CD4-positive, alpha-beta T cell treated with Interleukin-4 for 4 hours (primary cell): ENCODE measurements around the gene MYO16.
"Not testable (repeated sequence)": the region's sequence is repeated elsewhere in the genome, so short reads cannot be mapped to it uniquely, and the experiment has no call there.

ENCODE experiments used
- DNase-seq: peaks from one replicate; pipeline ENCODE4 v3.0.0-alpha.2; 2020

Gene MYO16

DNA sequence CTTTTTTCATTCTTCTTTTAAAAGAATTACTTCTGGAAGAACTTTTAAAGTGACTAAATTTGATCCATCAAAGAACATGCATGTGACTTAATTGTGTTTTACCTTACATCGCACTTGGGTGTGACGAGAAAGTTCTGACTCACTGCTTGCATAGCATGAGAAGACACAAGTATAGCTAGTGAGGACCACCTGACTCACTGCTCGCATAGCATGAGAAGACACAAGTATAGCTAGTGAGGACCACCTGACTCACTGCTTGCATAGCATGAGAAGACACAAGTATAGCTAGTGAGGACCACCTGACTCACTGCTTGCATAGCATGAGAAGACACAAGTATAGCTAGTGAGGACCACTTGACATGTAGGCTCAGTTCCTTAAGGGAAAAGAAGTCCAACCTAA lies 362.0 kb downstream of the MYO16 start:
- not testable (repeated sequence) for DNase-seq

DNA sequence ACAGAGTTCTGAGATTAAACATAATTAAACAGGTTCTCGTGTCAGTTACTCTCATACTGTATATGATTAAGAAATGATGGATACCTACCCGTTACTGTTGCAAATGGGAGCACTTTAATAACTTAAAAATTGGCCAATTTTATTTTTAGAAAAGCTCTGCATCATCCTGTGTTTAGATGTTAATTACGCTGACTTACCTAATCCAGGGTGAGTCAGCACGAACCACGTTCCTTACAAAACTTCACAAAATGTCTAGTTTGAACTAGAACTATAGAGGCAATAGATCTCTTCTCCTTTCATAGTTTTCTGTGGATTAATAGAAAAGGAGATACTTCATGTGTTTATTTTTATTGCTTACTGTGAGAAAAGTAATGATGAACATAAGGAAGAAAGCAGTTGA lies 363.9 kb downstream of the MYO16 start:
- no peak for DNase-seq

DNA sequence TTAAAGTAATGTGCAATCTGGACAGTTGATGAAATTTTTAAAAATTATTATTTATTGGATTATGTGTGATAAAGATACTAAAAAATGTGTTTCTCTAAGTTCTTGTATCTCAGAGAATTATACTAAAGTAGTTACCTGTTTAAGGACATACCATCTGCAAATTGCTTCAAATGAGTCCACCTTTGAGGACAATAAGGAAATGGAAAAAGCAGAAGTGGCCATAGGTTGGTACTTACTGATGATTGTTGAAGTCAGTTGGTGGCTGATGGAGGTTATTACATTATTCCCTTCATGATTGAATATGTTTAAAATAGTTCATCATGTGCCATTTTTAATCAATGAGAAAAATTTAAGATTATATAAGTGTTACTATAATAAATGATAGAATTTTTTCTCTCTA lies 367.0 kb downstream of the MYO16 start:
- DNase-seq, result no peak

DNA sequence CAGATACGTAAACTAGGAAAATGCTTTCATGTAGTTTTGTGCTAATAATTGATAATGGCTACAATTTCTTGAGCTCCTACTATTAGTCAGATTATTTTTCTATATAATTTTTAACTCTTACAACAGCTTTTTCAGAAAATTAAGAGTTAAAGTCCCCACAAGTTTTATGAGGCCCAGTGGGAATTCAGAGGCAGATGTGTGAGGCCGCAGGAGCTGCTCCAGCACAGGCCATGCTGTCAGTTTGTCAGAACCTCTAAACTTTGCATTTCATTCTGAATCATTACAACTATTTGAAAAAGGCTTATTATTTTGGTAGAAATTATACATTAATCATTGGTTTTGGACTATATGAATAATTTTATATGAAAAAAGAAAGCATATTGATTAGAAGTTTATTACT lies 370.8 kb downstream of the MYO16 start:
- no peak for DNase-seq

GRCh38 chr13:109002934-109003333 lies 373.5 kb downstream of the MYO16 start:
- no peak for DNase-seq

DNA sequence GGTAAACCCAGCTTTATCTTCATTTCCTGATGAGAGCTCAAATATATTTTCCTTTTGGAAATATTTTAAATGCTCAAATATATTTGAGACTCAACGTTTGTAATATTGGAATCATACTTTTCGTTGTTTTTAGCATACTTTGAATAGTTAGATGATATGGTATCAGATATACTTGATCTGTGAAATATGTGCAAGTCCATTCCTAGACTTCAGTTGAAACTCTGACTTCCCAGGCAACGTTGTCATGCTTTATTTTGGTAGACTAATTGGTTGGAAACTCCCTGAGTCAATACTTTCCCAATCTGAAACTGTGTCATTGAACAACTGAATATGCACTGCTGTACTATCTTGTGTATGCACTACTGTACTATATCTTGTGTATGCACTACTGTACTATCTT lies 378.5 kb downstream of the MYO16 start:
- no peak for DNase-seq

GRCh38 chr13:109009756-109010155 lies 380.3 kb downstream of the MYO16 start:
- no peak for DNase-seq

- no peak for DNase-seq
These were observed 381.5 kb downstream of the MYO16 start for GRCh38 chr13:109010912-109011311.

GRCh38 chr13:109012115-109012514 lies 382.7 kb downstream of the MYO16 start:
- no peak for DNase-seq

GRCh38 chr13:109021558-109021957 lies 392.1 kb downstream of the MYO16 start:
- no peak for DNase-seq

DNA sequence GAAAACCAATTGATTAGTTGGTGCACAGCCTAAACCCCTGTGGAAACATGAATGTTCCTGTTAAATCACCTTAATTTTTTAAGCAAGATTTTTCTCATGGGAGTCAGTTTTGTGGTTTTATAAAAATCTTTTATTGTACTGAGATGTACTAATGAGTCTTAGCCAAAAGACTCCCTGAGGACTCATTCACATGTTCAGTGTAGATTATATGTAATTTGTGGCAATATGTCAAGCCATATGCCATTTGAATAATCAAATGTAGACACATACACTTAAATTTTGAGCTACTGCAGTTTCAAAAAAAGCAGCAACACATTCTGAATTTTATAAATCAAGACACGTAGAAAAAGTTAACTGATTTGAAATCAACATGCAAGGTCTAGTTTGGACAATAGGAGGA lies 395.2 kb downstream of the MYO16 start:
- DNase-seq, result no peak

GRCh38 chr13:109026266-109026665 lies 396.9 kb downstream of the MYO16 start:
- DNase-seq, result no peak

DNA sequence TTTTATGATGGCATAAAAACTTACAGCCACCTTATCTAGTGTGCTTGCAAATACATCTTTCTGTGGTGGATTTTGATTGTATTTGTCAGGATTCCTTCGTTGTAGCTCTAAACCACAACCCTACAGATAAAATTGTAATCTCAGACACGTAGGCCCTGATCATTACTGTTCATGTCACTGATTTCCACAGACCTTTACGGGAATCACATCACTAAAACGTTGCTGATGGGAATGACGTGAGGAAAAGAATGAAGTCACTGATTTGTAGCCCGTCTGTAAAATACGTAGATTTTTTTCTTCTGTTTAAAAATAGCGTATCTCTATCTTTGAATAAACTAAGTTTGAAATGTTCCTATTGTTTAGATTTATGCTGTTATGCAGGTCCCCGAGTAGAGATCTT lies 399.2 kb downstream of the MYO16 start:
- DNase-seq, result no peak

GRCh38 chr13:109033090-109033489 lies 403.7 kb downstream of the MYO16 start:
- DNase-seq, result no peak

DNA sequence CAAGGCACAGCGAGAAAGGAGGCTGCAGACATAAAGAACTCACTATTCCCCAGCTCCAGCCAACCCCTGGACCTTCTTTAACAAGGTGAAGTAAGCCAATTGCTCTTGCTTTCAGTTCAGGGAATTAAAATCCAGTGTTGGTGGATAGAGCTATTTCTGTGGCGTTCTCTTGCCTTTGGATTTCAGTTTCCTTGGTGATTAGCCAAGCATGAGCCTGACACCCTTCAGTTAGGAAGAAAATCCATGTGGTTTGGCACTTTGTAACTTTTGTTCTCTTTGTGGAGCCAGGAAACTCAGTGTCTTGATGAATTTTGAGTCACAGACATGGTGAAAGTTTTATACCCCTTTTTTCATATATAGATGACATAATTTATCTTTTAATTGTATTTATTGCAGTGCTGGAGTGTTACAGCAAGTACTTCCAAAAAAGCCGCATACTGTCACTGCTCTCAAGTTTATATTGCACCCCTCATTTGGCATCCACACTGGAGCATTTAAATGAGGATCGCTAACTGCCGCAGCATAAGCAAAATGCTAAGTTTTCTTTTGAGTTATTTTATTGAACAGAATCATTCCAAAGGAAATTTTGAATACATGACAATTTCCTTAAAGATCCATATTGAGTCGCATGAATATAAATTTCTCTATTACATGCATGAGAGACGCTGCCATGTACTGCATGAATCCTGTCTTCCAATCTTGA lies 406.8 kb downstream of the MYO16 start:
- DNase-seq, result no peak

DNA sequence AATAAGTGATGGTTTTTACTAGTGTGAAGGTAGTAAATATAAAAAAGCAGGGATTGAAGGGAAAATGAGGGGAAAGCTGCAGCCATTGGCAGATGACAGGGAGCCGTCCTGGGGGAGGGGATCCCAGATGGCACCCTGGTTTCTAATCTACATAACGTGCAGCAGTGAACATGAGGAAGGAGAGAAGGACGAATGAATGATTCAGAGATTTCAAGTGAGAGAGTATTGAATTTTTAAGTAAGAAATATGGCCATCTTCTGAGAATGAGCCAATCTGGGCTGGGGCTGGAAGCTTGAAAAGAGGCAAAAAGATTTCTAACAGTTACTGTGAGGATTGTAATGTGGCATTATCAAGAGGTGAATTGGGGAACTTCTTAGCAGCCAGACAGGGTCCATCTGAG lies 414.2 kb downstream of the MYO16 start:
- no peak for DNase-seq

- no peak for DNase-seq
These were observed 426.4 kb downstream of the MYO16 start for GRCh38 chr13:109055850-109056249.

DNA sequence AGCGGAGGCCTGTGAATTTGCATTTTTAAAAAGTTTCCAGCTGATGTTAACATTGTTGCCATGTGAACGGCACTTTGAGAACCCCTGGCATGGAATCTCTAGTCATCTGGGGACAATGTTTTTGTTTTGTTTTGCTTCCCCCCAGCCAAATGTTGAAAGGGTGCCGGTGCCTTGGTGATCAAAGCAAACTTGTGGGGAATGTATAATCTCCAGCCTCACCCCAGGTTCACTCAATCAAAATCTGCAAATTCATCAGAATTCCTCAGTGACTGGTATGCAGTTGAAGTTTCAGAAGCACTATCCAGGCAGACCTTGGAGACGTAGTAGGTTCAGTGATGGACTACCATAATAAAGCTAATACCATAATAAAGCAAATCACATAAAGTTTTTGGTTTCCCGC lies 428.7 kb downstream of the MYO16 start:
- DNase-seq, result no peak

DNA sequence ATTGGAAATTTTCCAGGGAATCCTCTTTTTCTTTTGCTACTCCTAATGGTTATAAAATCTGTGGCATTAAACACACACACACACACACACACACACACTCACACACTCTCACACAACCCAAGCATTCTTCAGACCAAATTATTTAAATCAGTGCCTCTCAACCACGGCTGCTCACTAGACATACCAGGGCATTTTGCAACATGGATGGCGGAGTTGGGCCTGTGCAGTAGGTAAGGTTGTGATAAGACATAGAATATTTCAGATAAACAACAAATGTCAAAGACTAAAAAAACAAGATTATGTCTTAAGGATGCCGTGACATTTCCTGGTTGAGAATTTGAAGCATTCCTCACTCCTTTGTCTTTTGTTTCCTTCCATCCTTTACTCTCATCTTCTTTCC lies 443.1 kb downstream of the MYO16 start:
- no peak for DNase-seq

DNA sequence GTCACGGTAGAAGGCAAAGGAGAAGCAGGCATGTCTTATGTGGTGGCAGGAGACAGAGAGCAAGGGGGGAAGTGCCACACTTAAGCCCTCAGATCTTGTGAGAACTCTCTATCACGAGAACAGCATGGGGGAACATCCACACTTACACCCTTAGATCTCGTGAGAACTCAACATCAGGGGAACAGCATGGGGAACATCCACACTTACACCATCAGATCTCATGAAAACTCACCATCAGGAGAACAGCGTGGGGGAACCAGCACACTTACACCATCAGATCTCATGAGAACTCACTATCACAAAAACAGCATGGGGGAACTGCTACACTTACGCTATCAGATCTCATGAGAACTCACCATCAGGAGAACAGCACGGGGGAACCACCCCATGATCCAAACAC lies 445.0 kb downstream of the MYO16 start:
- DNase-seq, result no peak

- DNase-seq, result no peak
These were observed 445.4 kb downstream of the MYO16 start for GRCh38 chr13:109074853-109075252.

- DNase-seq, result no peak
These were observed 458.7 kb downstream of the MYO16 start for GRCh38 chr13:109087916-109088623.

DNA sequence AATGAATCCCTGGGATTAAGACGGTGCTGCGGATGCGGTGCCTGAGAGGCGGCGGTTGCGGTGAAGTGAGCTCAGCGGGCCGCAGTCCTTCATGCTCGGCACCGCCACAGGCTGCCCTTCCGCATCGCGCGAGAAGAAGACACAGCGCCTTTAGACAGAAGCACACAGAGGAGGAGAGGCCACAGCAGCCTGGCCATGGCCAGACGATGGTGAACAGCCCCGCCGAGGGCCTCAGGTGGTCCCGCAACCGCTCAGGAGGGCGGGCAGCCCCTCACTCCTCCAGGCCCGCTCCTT lies 459.2 kb downstream of the MYO16 start:
- no peak for DNase-seq

- DNase-seq, result no peak
These were observed 461.4 kb downstream of the MYO16 start for GRCh38 chr13:109090796-109091195.

GRCh38 chr13:109091249-109091648 lies 461.8 kb downstream of the MYO16 start:
- no peak for DNase-seq
